ENCODE measurements around the gene CEP57L1. TPM values are rescaled to one million over a fixed set of nuclear protein-coding genes. Genes with fewer than 3 reads are reported as not detected.

The CEP57L1 gene
- total RNA-seq, 1 donor from 2014 or later = 11.0 TPM

- Mint-ChIP-seq H3K36me3 (ENCODE audit: low read depth, unreplicated experiment) (no peaks in the 10 kb centered on the region), H3K27me3 (ENCODE audit: unreplicated experiment) (no peaks in the 10 kb centered on the region), H3K4me1 (ENCODE audit: unreplicated experiment) (no peaks in the 10 kb centered on the region), H3K9me3 (ENCODE audit: unreplicated experiment) (no peaks in the 10 kb centered on the region), H3K4me3 (ENCODE audit: unreplicated experiment) (no peak overlapping the region), H3K27ac (ENCODE audit: unreplicated experiment) (no peak overlapping the region)
- no peak for TF ChIP-seq CTCF (IDR thresholded peaks at IDR 0.05; ENCODE audit: unreplicated experiment)
- DNase-seq (ENCODE audit: low spot score) = no peak
Measured at GRCh38 chr6:109170333-109170732, 75.0 kb downstream of the CEP57L1 start.

- TF ChIP-seq CTCF (IDR thresholded peaks at IDR 0.05; ENCODE audit: unreplicated experiment) = no peak
- no peak overlapping the region for H3K4me3 Mint-ChIP-seq (ENCODE audit: unreplicated experiment)
- H3K4me1 Mint-ChIP-seq (ENCODE audit: unreplicated experiment) = no peaks in the 10 kb centered on the region
- H3K27me3 Mint-ChIP-seq (ENCODE audit: unreplicated experiment) = no peaks in the 10 kb centered on the region
- no peaks in the 10 kb centered on the region for H3K9me3 Mint-ChIP-seq (ENCODE audit: unreplicated experiment)
- H3K27ac Mint-ChIP-seq (ENCODE audit: unreplicated experiment) = no peak overlapping the region
- no peaks in the 10 kb centered on the region for H3K36me3 Mint-ChIP-seq (ENCODE audit: low read depth, unreplicated experiment)
- DNase-seq (ENCODE audit: low spot score) = no peak
Measured at GRCh38 chr6:109172101-109172746, 76.9 kb downstream of the CEP57L1 start.

GRCh38 chr6:109174916-109175315 lies 79.6 kb downstream of the CEP57L1 start:
- H3K27ac Mint-ChIP-seq (ENCODE audit: unreplicated experiment) = no peak overlapping the region
- no peak for DNase-seq (ENCODE audit: low spot score)
- H3K9me3 Mint-ChIP-seq (ENCODE audit: unreplicated experiment) = no peaks in the 10 kb centered on the region
- TF ChIP-seq CTCF (IDR thresholded peaks at IDR 0.05; ENCODE audit: unreplicated experiment) = no peak
- H3K27me3 Mint-ChIP-seq (ENCODE audit: unreplicated experiment) = no peaks in the 10 kb centered on the region
- no peaks in the 10 kb centered on the region for H3K36me3 Mint-ChIP-seq (ENCODE audit: low read depth, unreplicated experiment)
- H3K4me3 Mint-ChIP-seq (ENCODE audit: unreplicated experiment) = no peak overlapping the region
- H3K4me1 Mint-ChIP-seq (ENCODE audit: unreplicated experiment) = no peaks in the 10 kb centered on the region

GRCh38 chr6:109178921-109179320 lies 83.6 kb downstream of the CEP57L1 start:
- no peaks in the 10 kb centered on the region for H3K9me3 Mint-ChIP-seq (ENCODE audit: unreplicated experiment)
- no peak overlapping the region for H3K27ac Mint-ChIP-seq (ENCODE audit: unreplicated experiment)
- H3K4me3 Mint-ChIP-seq (ENCODE audit: unreplicated experiment) = no peak overlapping the region
- no peak for DNase-seq (ENCODE audit: low spot score)
- no peak for TF ChIP-seq CTCF (IDR thresholded peaks at IDR 0.05; ENCODE audit: unreplicated experiment)
- no peaks in the 10 kb centered on the region for H3K4me1 Mint-ChIP-seq (ENCODE audit: unreplicated experiment)
- H3K36me3 Mint-ChIP-seq (ENCODE audit: low read depth, unreplicated experiment) = no peaks in the 10 kb centered on the region
- no peaks in the 10 kb centered on the region for H3K27me3 Mint-ChIP-seq (ENCODE audit: unreplicated experiment)

GRCh38 chr6:109179507-109179906 lies 84.2 kb downstream of the CEP57L1 start:
- no peaks in the 10 kb centered on the region for H3K36me3 Mint-ChIP-seq (ENCODE audit: low read depth, unreplicated experiment)
- no peak overlapping the region for H3K4me3 Mint-ChIP-seq (ENCODE audit: unreplicated experiment)
- no peak for TF ChIP-seq CTCF (IDR thresholded peaks at IDR 0.05; ENCODE audit: unreplicated experiment)
- H3K4me1 Mint-ChIP-seq (ENCODE audit: unreplicated experiment) = no peaks in the 10 kb centered on the region
- no peak for DNase-seq (ENCODE audit: low spot score)
- H3K27me3 Mint-ChIP-seq (ENCODE audit: unreplicated experiment) = no peaks in the 10 kb centered on the region
- H3K27ac Mint-ChIP-seq (ENCODE audit: unreplicated experiment) = no peak overlapping the region
- no peaks in the 10 kb centered on the region for H3K9me3 Mint-ChIP-seq (ENCODE audit: unreplicated experiment)
